Lower lobe of right lung (tissue), 2 donors: ENCODE data around the gene TNXB. TPM values are rescaled to one million over a fixed set of nuclear protein-coding genes. Genes with fewer than 3 reads are reported as not detected.

Experiments
- ATAC-seq, 2 donors: fragments of 200-7000 bp; cut with Tn5 transposase; one replicate each; pipeline ENCODE4 v1.9.1; 2020 to 2022; ENCODE audit warnings: mild to moderate bottlenecking in 2 of 2, moderate library complexity in 2 of 2
- DNase-seq: peaks from one replicate; pipeline ENCODE4 v3.0.0-alpha.2; 2020
- H3K27ac ChIP-seq: fragments of 200-600 bp; one replicate; pipeline ENCODE4 v1.8.0; 2022
- H3K27me3 ChIP-seq: fragments of 200-600 bp; one replicate; pipeline ENCODE4 v1.8.0; 2022; ENCODE audit warnings: low read depth
- H3K36me3 ChIP-seq: fragments of 200-600 bp; one replicate; pipeline ENCODE4 v1.8.0; 2022; ENCODE audit warnings: mild to moderate bottlenecking
- H3K4me1 ChIP-seq: fragments of 200-600 bp; one replicate; pipeline ENCODE4 v1.8.0; 2022
- H3K4me3 ChIP-seq: fragments of 200-600 bp; one replicate; pipeline ENCODE4 v1.8.0; 2022; ENCODE audit warnings: mild to moderate bottlenecking
- H3K9me3 ChIP-seq: fragments of 200-600 bp; one replicate; pipeline ENCODE4 v1.8.0; 2022
- CTCF ChIP-seq: fragments of 200-600 bp; IDR thresholded peaks from one replicate; pipeline ENCODE4 v1.8.0; 2022; ENCODE audit warnings: antibody characterized with exemption, mild to moderate bottlenecking
- intact Hi-C: fragments of 100-400 bp; cut with DNase I; formaldehyde crosslinking; loops from one replicate; pipeline ENCODE4 v1.11.0; 2022
- total RNA-seq: library from RNA; stranded (reverse); fragmentation: NEBNext Ultra II Directional; extraction: Animal tissue kit (Norgen Biotek cat#: 25700); gene quantifications from one replicate; pipeline ENCODE4 v1.2.1, GENCODE V29; 2021
- donor health status: DM: no; HTN: yes; CAD: no; lungs with severe emphysema.

Gene TNXB
- total RNA-seq, 1 donor from 2014 or later = 120 TPM

DNA sequence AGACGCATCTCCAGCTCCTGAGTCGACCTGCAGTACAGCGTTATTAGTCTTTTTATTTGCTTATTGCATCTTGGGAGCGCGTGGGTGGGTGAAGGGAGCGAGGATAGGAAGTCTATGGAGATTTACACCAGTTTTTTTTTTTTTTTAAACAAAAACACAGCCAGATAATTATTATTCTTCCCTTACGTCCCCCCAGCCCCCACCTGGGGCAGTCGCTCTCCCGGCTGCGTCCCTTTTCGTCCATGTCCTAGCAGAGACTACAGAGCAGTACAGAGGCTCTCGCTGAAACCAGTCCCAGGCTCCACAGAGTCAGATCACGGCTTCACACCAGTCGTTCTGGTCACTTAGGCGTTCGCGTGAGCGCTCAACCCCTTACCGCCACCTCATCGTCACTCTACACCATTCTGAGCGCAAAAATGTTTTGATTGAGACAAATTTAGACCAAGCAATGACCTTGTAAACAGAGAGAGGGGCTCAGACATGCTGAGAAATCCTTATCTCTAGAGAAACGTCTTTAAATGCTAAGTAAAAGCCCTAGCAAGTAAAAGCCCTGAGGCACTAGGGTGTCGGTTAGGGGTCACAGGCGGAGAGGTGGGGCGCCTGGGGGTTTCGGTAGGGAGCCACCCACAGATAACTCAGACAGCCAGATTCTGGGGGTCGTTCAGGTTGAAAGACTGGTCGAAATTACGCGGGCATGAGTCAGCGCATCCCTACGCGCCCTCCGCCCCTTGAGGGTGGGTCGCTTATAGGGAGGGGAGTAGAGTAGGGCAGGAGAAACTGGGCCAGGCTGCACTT, 43.8 kb upstream of the TNXB start:
- Histone ChIP-seq H3K4me3 (peak overlapping the region; percentile 77), H3K9me3 (no peaks in the 10 kb centered on the region), H3K27me3 (peaks cover 39% of the 10 kb centered on the region), H3K36me3 (peaks cover 18% of the 10 kb centered on the region), H3K4me1 (peaks cover 27% of the 10 kb centered on the region), H3K27ac (peak overlapping the region; percentile 84)
- intact Hi-C loops = no loop called here
- ATAC-seq = no peak
- peak; percentile 68 for DNase-seq
- no peak for TF ChIP-seq CTCF

DNA sequence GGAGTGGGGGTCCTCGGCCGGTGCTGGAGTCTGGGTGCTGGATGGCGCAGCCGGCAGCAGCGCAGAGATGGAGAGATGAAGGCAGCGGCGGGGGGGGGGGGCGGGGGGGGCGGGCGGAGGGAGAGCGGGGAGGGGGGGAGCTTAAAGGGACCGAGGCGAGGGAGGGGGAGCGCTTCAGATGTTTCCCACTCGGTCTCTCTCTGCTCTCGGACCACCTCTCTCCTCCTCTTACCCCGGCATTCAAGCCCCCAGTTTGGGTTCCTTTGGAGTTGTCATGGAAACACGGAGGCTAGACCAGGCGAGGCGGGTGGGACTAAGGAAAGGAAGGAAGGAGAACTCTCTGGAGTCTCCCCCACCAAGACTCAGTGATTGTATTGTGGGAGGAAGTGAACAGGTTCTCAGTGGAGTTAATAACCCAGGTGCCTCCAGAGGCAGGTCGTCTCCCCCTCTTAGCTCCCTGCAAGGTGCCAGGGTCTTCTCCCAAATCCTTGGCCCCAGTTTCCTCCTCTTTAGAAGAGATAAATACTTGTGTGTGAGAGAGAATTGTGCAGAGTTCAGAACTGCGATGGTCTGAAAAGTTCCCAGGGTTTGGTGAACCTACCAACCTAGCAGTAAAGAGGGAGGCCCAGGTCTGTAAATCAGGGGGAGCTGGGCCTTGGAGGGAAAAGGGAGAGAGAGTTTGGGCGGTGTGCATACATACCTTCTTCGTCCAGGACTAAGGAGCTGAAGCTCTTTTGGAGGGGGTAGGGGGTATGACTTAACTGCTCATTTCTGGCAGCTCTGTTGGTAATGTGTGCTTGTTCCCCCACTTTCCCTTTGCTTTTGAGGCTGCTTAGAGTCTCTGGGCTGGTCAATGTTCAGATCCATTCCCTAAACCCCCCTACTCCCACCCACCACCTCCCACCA, 43.0 kb upstream of the TNXB start, which contains the start of gene PRRT1:
Gene PRRT1 (minus strand): TSS at position 77 of the 906 bp plus-strand sequence. CDS start 112 bp downstream, outside the sequence.
- no peak for DNase-seq
- ATAC-seq = no peak
- Histone ChIP-seq H3K27ac (peak within 1 kb of the TSS; percentile 21), H3K36me3 (peaks cover 11% of the 10 kb centered on the region), H3K27me3 (peaks cover 47% of the 10 kb centered on the region), H3K4me1 (peaks cover 27% of the 10 kb centered on the region), H3K9me3 (no peaks in the 10 kb centered on the region), H3K4me3 (peak within 1 kb of the TSS; percentile 77)
- no peak for TF ChIP-seq CTCF
- intact Hi-C loops = no loop called here

GRCh38 chr6:32151181-32151862, 42.2 kb upstream of the TNXB start:
- H3K4me1 ChIP-seq = peaks cover 27% of the 10 kb centered on the region
- no peak overlapping the region for H3K27ac ChIP-seq
- peaks cover 3% of the 10 kb centered on the region for H3K36me3 ChIP-seq
- TF ChIP-seq CTCF = no peak
- intact Hi-C loops = no loop called here
- no peaks in the 10 kb centered on the region for H3K9me3 ChIP-seq
- peaks cover 46% of the 10 kb centered on the region for H3K27me3 ChIP-seq
- H3K4me3 ChIP-seq = peak overlapping the region; percentile 77
- no peak for DNase-seq
- ATAC-seq = no peak

GRCh38 chr6:32149932-32150870, 41.1 kb upstream of the TNXB start:
- no peak for TF ChIP-seq CTCF
- no peak for ATAC-seq
- H3K27ac ChIP-seq = no peak overlapping the region
- H3K4me1 ChIP-seq = peaks cover 26% of the 10 kb centered on the region
- no peaks in the 10 kb centered on the region for H3K9me3 ChIP-seq
- no peak for DNase-seq
- intact Hi-C loops = no loop called here
- no peaks in the 10 kb centered on the region for H3K36me3 ChIP-seq
- H3K27me3 ChIP-seq = peaks cover 40% of the 10 kb centered on the region
- no peak overlapping the region for H3K4me3 ChIP-seq
